Measurements from ENCODE around the gene TMF1. TPM values are rescaled to one million over a fixed set of nuclear protein-coding genes. Genes with fewer than 3 reads are reported as not detected.

The TMF1 gene
- total and polyA plus RNA-seq, 10 of the 15 experiments (the other 5 are each of a cell fraction or from before 2014, with no cell fraction given) = 7.1 to 24.5 (median 18.6) TPM

DNA sequence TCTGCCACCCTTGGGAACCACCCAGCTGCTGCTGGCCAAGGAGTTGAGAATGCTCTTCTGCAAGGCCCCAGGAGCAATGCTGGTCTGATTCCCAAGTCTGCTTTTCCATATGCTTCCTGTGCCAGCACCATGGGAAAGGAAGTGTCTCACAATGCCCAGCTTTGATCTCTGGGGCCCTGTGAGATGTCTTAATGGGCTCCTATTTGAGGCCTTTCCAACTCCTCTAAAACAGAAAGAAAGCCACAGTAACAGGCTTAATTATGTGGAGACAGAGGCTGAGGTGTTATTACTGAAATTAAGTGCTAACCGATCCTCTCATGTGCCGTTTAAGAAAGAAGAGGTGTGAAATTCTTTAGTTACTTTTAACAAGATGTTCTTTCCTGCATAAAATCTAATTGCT, 43.2 kb downstream of the TMF1 start (continued):
- TF ChIP-seq, protein P1, sequence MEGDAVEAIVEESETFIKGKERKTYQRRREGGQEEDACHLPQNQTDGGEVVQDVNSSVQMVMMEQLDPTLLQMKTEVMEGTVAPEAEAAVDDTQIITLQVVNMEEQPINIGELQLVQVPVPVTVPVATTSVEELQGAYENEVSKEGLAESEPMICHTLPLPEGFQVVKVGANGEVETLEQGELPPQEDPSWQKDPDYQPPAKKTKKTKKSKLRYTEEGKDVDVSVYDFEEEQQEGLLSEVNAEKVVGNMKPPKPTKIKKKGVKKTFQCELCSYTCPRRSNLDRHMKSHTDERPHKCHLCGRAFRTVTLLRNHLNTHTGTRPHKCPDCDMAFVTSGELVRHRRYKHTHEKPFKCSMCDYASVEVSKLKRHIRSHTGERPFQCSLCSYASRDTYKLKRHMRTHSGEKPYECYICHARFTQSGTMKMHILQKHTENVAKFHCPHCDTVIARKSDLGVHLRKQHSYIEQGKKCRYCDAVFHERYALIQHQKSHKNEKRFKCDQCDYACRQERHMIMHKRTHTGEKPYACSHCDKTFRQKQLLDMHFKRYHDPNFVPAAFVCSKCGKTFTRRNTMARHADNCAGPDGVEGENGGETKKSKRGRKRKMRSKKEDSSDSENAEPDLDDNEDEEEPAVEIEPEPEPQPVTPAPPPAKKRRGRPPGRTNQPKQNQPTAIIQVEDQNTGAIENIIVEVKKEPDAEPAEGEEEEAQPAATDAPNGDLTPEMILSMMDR (IDR thresholded peaks at IDR 0.05 in 2 of 3, conservative IDR thresholded peaks at IDR 0.05 in 1 of 3; ENCODE audit: control insufficient read depth in 2 of 3, extremely low read depth in 1 of 3, insufficient read depth in 1 of 3, low read depth in 3 of 3, low read length in 3 of 3) = no peak
- TF ChIP-seq BCL11A (IDR thresholded peaks at IDR 0.05; ENCODE audit: low read depth, low read length) = peak; percentile 61; the same call in 1 of the 2 replicates
- TF ChIP-seq, protein P2, sequence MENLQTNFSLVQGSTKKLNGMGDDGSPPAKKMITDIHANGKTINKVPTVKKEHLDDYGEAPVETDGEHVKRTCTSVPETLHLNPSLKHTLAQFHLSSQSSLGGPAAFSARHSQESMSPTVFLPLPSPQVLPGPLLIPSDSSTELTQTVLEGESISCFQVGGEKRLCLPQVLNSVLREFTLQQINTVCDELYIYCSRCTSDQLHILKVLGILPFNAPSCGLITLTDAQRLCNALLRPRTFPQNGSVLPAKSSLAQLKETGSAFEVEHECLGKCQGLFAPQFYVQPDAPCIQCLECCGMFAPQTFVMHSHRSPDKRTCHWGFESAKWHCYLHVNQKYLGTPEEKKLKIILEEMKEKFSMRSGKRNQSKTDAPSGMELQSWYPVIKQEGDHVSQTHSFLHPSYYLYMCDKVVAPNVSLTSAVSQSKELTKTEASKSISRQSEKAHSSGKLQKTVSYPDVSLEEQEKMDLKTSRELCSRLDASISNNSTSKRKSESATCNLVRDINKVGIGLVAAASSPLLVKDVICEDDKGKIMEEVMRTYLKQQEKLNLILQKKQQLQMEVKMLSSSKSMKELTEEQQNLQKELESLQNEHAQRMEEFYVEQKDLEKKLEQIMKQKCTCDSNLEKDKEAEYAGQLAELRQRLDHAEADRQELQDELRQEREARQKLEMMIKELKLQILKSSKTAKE (IDR thresholded peaks at IDR 0.05; ENCODE audit: low read depth, poor library complexity, severe bottlenecking) = peak; percentile 48
- TF ChIP-seq ZNF687 (IDR thresholded peaks at IDR 0.05) = 0 out of 2 replicates have a peak, but pooled peaks have one; percentile 18
- peak; percentile 60; the same call in 1 of the 2 replicates for TF ChIP-seq BMI1 (IDR thresholded peaks at IDR 0.05; ENCODE audit: borderline replicate concordance)
- TF ChIP-seq ATF7 (IDR thresholded peaks at IDR 0.05; ENCODE audit: low read depth) = 0 out of 2 replicates have a peak, but pooled peaks have one; percentile 50
- TF ChIP-seq MEF2B (IDR thresholded peaks at IDR 0.05; ENCODE audit: partially characterized antibody, poor library complexity, severe bottlenecking) = peak; percentile 53

Measured in GM12878 (cell line).